Measurements from ENCODE around the gene PINK1. TPM values are rescaled to one million over a fixed set of nuclear protein-coding genes. Genes with fewer than 3 reads are reported as not detected.

PINK1 gene
- 27.2 and 28.4 TPM in 2 replicates for total RNA-seq (2014; rRNA removed; shearing (Covaris generic))
- 31.8 and 32.4 TPM in 2 replicates for polyA plus RNA-seq (2015; cell fraction: cytosol; rRNA removed)
- polyA plus RNA-seq (2015; cell fraction: nucleus; rRNA removed) = 7.9 and 10.3 TPM in 2 replicates

- in situ Hi-C loops (cut with HindIII; ENCODE audit: low pct_unique_long_range_greater_than_20kb, low sequenced_read_pairs) = no loop called here
Observed at GRCh38 chr1:20633190-20634064, at the start of gene PINK1. Gene PINK1 (plus strand): TSS chr1:20633458. CDS start chr1:20633549, 91 bp downstream.

DNA sequence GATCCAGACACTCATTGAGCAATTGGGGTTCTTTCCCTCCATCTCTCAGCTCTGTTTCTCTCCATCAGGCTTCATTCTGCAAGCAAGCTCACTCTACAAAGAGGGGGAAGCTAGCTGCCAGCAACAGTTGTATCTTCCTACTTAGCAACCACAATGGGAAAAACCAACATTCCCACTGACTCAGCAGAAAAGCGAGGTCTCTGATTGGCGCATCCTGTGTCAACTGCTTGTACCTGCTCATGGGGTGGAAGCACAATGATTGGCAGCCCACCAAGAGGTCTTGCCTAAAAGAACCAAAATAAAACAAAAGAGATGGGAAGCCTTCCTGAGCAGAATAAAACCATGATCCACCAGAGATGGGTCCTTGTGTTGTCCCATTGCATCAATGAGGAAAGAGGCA is 48.4 kb upstream of the PINK1 start:
- DNase-seq (ENCODE audit: low read depth, low spot score) = no peak
- in situ Hi-C loops (cut with HindIII; ENCODE audit: low pct_unique_long_range_greater_than_20kb, low sequenced_read_pairs) = no loop called here

More at GRCh38 chr1:20633190-20634064, at the start of gene PINK1:
- peak; percentile 69 for DNase-seq (ENCODE audit: low read depth, low spot score)

DNA sequence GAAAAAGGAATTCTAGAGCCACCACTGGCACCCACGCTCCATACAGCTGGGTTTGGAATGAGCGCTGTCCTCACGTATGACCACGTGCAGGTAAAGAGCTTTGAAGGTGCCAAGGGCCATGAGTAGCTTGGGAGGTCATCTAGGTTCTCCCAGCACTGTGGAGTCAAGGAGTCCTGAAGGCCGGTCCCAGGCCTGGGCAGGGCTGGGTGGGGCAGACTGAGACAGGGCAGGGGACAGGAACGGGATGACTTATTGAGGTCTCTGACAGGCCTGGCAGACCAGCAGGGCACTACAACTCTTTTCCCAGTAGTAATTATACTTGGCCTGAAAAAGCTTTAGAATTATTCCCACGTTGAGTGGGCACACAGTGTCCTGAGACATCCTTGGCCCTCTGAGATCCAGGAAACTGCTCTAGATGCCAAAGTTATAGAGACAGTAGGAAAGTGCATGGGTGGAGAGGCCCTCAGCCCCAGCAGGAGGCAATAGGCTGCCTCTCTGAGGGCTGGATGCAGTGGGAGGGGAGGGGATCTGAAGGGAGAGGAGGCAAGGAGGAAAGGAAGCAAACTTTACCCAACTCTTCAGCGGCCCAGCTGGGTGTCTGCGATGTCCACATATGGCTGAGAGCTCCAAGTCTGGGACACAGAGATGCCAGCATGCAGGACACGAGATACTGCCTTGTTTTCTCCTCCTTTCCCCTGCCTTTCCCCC is 46.2 kb upstream of the PINK1 start:
- in situ Hi-C loops (cut with HindIII; ENCODE audit: low pct_unique_long_range_greater_than_20kb, low sequenced_read_pairs) = no loop called here
- peak; percentile 3 for DNase-seq (ENCODE audit: low read depth, low spot score)

DNA sequence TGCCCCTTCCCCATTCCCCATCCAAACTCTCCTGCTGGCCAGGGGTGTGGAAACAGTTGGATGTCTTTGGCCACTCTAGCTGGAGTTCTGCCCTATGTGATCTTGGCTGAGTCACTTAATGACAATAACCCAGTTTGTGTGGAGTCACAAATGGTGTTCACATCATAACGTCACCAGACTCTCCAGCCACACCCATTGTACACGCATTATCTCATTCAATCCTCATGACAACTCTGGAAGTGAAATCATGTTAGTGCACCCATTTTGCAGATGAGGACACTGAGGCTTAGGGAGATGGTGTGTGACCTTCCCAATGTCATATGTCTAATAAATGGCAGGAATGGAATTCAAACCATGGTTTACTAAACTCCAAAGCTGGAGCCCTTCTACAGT is 45.6 kb upstream of the PINK1 start:
- in situ Hi-C loops (cut with HindIII; ENCODE audit: low pct_unique_long_range_greater_than_20kb, low sequenced_read_pairs) = no loop called here

DNA sequence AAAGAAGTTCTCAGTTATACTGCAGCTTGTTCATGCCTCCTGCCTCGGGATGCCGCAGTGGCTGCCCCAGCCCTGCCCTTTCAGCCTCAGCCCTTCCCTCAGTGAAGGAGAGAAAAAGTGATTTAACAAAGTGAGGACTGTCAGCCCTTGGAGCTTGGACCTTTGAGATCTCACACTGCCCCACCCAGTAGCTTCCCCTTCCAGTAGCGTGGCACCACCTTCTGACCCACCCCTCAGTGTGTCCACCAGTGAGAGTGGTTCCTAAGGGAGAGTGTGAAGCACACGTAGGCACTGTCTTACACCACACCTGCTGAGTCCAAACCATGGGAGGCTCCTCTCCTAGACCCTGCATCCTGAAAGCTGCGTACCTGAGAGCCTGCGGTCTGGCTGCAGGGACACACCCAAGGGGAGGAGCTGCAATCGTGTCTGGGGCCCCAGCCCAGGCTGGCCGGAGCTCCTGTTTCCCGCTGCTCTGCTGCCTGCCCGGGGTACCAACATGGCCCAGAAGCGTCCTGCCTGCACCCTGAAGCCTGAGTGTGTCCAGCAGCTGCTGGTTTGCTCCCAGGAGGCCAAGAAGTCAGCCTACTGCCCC is 44.5 kb upstream of the PINK1 start, which contains the start of gene CDA:
Gene CDA, plus strand, starts transcription at position 464 of the 592 bp plus-strand sequence. Its CDS starts 33 bp downstream, at position 497.
- no peak for DNase-seq (ENCODE audit: low read depth, low spot score)
- in situ Hi-C loops (cut with HindIII; ENCODE audit: low pct_unique_long_range_greater_than_20kb, low sequenced_read_pairs) = no loop called here

More for the DNA sequence above, 45.6 kb upstream of the PINK1 start:
- peak; percentile 21 for DNase-seq (ENCODE audit: low read depth, low spot score)

GRCh38 chr1:20589331-20590278 is 43.7 kb upstream of the PINK1 start:
- in situ Hi-C loops (cut with HindIII; ENCODE audit: low pct_unique_long_range_greater_than_20kb, low sequenced_read_pairs) = no loop called here
- DNase-seq (ENCODE audit: low read depth, low spot score) = no peak

GRCh38 chr1:20590306-20590777 is 42.9 kb upstream of the PINK1 start:
- in situ Hi-C loops (cut with HindIII; ENCODE audit: low pct_unique_long_range_greater_than_20kb, low sequenced_read_pairs) = no loop called here
- DNase-seq (ENCODE audit: low read depth, low spot score) = no peak

DNA sequence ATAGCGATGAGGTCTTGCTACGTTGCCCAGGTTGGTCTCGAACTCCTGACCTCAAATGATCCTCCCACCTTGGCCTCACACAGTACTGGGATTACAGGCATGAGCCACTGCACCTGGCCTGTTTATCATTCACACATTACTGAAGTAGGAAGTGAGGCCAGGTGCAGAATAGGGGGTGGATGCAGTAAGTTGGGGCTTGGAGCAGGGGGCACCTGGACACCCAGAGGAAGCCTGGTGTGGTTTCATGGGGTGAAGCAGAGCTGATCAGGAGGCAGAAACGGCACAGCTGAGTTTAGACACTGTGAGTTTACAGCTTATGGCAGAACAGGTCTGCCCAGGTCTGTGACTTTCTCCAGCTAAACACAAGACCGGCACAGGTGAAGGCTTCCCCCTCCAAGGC is 39.5 kb upstream of the PINK1 start:
- no peak for DNase-seq (ENCODE audit: low read depth, low spot score)
- in situ Hi-C loops (cut with HindIII; ENCODE audit: low pct_unique_long_range_greater_than_20kb, low sequenced_read_pairs) = no loop called here

GRCh38 chr1:20594746-20595145 is 38.5 kb upstream of the PINK1 start:
- no peak for DNase-seq (ENCODE audit: low read depth, low spot score)
- in situ Hi-C loops (cut with HindIII; ENCODE audit: low pct_unique_long_range_greater_than_20kb, low sequenced_read_pairs) = no loop called here

DNA sequence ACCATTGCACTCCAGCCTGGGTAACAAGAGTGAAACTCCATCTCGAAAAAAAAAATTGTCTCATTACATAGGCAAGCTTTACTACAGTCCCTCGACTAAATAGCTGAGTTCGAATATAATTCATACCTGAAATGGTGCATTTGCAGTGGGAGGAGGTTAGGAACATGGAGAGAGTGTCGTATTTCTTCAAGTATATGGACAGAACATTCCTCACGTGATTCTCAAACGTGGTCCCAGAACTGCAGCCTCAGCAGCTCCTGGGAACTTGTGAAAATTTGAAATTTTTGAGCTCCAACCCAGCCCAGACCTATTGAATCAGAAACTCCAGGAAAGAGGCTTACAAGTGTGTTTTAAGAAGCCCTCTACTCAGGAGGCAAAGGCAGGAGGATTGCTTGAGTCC is 37.2 kb upstream of the PINK1 start:
- no peak for DNase-seq (ENCODE audit: low read depth, low spot score)
- in situ Hi-C loops (cut with HindIII; ENCODE audit: low pct_unique_long_range_greater_than_20kb, low sequenced_read_pairs) = no loop called here

DNA sequence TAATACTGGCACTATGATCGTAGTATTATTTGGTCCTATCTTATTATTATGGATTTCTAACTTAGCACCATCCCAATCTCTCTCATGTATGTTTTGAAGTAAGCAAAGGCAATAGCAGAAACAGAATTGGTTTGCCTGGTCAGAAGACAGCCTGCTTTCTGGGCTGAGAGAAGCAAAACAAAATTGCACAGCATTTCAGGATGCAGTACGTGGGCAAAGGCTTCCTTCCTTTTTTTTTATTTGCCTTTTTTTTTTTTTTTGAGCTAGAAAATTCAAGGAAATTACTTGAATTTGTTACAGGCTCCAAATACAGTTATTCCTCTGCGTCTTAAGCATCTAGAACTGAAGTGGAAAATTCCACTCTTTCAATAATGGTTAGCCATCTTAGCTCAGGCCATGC is 35.6 kb upstream of the PINK1 start:
- in situ Hi-C loops (cut with HindIII; ENCODE audit: low pct_unique_long_range_greater_than_20kb, low sequenced_read_pairs) = no loop called here
- no peak for DNase-seq (ENCODE audit: low read depth, low spot score)

DNA sequence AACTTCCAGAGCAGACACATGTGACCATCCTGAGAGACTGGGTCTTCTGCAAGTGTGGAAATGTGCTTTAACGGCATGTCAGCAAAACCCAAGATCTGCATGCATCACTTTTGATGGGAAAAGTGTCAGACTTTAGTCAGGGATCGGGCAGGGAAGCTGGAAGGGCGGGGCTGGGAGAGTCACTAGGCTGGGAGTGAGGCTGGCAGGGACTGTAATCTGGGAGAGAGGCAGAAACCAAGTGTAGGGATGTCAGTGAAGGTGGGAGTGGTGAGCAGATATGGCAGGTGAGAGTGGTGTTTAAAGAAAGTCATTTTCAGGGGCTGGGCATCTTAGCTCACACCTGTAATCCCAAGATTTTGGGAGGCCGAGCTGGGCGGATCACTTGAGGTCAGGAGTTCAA is 33.1 kb upstream of the PINK1 start:
- in situ Hi-C loops (cut with HindIII; ENCODE audit: low pct_unique_long_range_greater_than_20kb, low sequenced_read_pairs) = no loop called here
- DNase-seq (ENCODE audit: low read depth, low spot score) = no peak

DNA sequence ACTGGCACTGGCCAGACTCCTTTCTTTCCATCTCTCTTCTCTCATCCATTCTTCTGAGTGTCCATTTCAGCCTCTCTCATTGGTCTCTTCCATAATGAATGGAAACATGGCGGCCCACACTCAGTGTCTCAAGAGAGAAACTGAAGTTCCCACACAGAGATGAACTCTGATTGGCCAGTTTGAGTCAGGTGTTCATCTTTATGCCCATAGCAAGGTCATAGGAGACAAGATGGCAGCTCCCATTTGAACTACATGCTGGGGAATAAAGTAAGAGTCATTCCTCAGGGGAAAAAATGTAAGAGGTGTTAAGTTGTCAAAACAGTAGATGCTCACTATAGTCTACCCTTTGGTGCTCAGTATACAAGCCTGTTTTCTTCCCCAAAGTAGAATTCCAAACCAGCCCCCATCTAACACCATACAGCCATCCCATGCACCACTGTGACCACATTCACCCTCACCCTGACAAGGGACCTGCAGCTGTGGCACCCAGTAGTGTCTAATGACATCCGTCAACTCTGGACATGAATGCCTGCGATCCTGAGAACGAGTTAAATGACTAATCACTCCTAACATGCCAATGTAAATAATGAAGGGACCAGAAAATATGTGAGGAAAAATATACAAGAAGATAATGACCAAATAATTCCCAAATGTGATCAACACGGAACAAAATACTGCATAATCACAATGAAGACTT is 32.0 kb upstream of the PINK1 start:
- in situ Hi-C loops (cut with HindIII; ENCODE audit: low pct_unique_long_range_greater_than_20kb, low sequenced_read_pairs) = no loop called here
- DNase-seq (ENCODE audit: low read depth, low spot score) = peak; percentile 42

DNA sequence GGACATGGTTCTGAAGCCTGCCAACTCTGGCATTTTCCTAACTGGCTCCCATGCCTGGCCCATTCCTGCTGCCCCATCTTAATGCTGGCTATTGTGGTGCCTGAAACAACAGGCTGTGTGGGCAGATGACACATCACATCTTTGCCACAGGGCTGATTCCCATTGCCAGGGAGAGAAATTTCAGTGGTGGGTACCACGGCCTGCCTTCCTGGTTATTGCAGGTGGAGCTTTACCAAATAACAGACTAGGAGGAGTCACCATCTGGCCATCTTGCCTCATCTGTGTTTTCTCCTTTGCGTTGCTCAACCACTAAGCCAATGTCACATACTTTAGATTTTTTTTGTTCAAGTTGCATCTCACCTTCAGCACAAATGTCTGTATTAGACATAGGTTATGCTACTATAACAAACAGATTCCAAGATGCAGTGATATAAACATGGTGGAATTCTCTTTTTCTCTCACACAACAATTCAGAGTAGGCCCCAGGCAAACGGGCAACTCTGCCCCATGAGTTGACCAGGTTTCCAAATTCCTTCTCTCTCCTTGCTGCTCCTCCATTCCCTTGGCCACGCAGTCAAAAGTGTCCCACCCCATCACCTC is 30.3 kb upstream of the PINK1 start:
- DNase-seq (ENCODE audit: low read depth, low spot score) = no peak
- in situ Hi-C loops (cut with HindIII; ENCODE audit: low pct_unique_long_range_greater_than_20kb, low sequenced_read_pairs) = no loop called here

DNA sequence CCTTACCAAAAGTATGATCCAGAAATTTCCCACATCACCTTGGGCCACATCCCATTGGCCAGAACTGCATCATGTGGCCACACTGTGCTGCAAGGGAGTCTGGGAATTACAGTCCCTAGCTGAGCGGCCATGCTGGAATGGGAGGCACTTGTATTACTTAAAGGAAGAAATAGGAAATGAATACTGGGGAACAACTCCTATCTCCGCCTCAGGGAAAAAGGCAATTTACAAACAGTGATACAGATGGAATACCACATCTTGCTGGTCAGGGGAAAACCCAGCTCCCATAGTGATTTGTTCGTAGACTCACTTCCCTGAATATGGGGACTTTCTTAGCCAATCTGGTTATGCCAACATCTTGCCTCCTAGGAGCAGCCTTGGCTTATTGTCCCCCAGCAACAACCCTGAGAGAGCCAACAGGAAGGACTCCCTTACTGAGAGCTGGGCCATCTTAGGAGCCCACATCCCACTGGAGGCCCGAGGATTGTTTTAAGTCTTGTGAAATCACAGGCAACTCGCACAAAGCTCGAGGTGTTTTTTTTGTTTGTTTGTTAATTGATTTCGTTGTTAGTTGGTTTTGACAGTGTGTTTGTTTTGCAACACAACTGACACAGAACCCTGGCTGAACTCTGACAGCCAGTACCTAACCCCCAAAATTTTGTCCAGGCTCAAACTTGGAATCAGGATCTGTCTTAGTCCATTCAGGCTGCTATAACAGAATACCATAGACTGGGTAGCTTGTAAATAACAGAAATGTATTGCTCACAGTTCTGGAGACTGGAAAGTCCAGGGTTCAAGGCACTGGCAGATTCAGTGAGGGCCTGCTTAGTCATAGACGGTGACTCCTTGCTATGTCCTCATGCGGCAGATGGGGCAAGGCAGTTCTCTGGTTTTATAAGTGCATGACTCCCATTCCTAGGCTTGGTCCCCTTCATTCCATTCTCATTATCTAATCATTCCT is 29.5 kb upstream of the PINK1 start:
- DNase-seq (ENCODE audit: low read depth, low spot score) = no peak
- in situ Hi-C loops (cut with HindIII; ENCODE audit: low pct_unique_long_range_greater_than_20kb, low sequenced_read_pairs) = no loop called here
